GM21737 (cell line): ENCODE measurements around the gene EYS.
"Not testable (repeated sequence)": the region's sequence is repeated elsewhere in the genome, so short reads cannot be mapped to it uniquely, and the experiment has no call there.

Experiments used
- ATAC-seq: cut with Tn5 transposase; IDR thresholded peaks from one replicate; pipeline ENCODE4 v1.9.1; 2021; ENCODE audit warnings: mild to moderate bottlenecking, moderate library complexity; ENCODE audit not compliant: unreplicated experiment

The EYS gene

GRCh38 chr6:65637289-65638046 is 69.6 kb downstream of the EYS start:
- no peak for ATAC-seq

- ATAC-seq = no peak
Observed at GRCh38 chr6:65633501-65633900, 73.5 kb downstream of the EYS start.

- ATAC-seq = no peak
Observed at GRCh38 chr6:65631711-65632110, 75.3 kb downstream of the EYS start.

GRCh38 chr6:65627434-65627999 is 79.5 kb downstream of the EYS start:
- ATAC-seq = not testable (repeated sequence)

GRCh38 chr6:65627015-65627414 is 80.0 kb downstream of the EYS start:
- no peak for ATAC-seq

GRCh38 chr6:65623566-65623965 is 83.5 kb downstream of the EYS start:
- ATAC-seq = no peak

GRCh38 chr6:65610746-65611145 is 96.3 kb downstream of the EYS start:
- ATAC-seq = no peak

- no peak for ATAC-seq
Observed at GRCh38 chr6:65595540-65595939, 111.5 kb downstream of the EYS start.

GRCh38 chr6:65570340-65570739 is 136.7 kb downstream of the EYS start:
- no peak for ATAC-seq

GRCh38 chr6:65569505-65569904 is 137.5 kb downstream of the EYS start:
- no peak for ATAC-seq

GRCh38 chr6:65569056-65569455 is 138.0 kb downstream of the EYS start:
- ATAC-seq = not testable (repeated sequence)

- ATAC-seq = no peak
Observed at GRCh38 chr6:65566117-65566516, 140.9 kb downstream of the EYS start.

GRCh38 chr6:65558071-65558470 is 149.0 kb downstream of the EYS start:
- ATAC-seq = no peak

GRCh38 chr6:65557224-65557623 is 149.8 kb downstream of the EYS start:
- no peak for ATAC-seq

- no peak for ATAC-seq
Observed at GRCh38 chr6:65546894-65547293, 160.1 kb downstream of the EYS start.

- ATAC-seq = no peak
Observed at GRCh38 chr6:65545920-65546319, 161.1 kb downstream of the EYS start.

GRCh38 chr6:65538644-65539043 is 168.4 kb downstream of the EYS start:
- no peak for ATAC-seq

GRCh38 chr6:65537600-65537999 is 169.4 kb downstream of the EYS start:
- ATAC-seq = no peak

GRCh38 chr6:65531533-65531932 is 175.5 kb downstream of the EYS start:
- no peak for ATAC-seq

GRCh38 chr6:65524232-65524631 is 182.8 kb downstream of the EYS start:
- ATAC-seq = no peak

- no peak for ATAC-seq
Observed at GRCh38 chr6:65505736-65506135, 201.3 kb downstream of the EYS start.

- ATAC-seq = no peak
Observed at GRCh38 chr6:65501045-65501444, 206.0 kb downstream of the EYS start.

- not testable (repeated sequence) for ATAC-seq
Observed at GRCh38 chr6:65483652-65484051, 223.4 kb downstream of the EYS start.
